ENCODE results near the gene BOLL. TPM values are rescaled to one million over a fixed set of nuclear protein-coding genes. Genes with fewer than 3 reads are reported as not detected.

Gene BOLL
- total RNA-seq, 1 experiment from 2014 or later, result not detected

- Histone ChIP-seq H4K5ac (ENCODE audit: insufficient read length, low read depth, low read length) (no peak overlapping the region), H3K27me3 (ENCODE audit: insufficient read depth, low read length) (no peaks in the 10 kb centered on the region), H2BK15ac (ENCODE audit: low read depth, low read length) (no peak overlapping the region), H3K27ac (ENCODE audit: insufficient read length, low read depth, low read length) (no peak overlapping the region), H3K18ac (ENCODE audit: insufficient read length, low read depth, low read length) (no peak overlapping the region), H3T11ph (ENCODE audit: low read length) (no peak overlapping the region), H3K4me2 (ENCODE audit: insufficient read depth, insufficient read length, low read length) (no peak overlapping the region), H2BK12ac (ENCODE audit: insufficient read length, low read depth, low read length) (no peak overlapping the region), H2AK5ac (ENCODE audit: insufficient read length, low read length) (no peak overlapping the region), H4K20me1 (ENCODE audit: control insufficient read depth, insufficient read depth, insufficient read length) (peaks cover 3% of the 10 kb centered on the region), H2BK20ac (ENCODE audit: low read depth, low read length, poor library complexity, severe bottlenecking) (no peak overlapping the region), H2AFZ (ENCODE audit: low read length) (no peak overlapping the region), H3K14ac (ENCODE audit: insufficient read depth, low read length) (no peak overlapping the region), H3K4ac (ENCODE audit: low read depth, low read length) (no peak overlapping the region), H3K9ac (ENCODE audit: extremely low read depth, insufficient read length, low read length) (no peak overlapping the region), H3K79me2 (ENCODE audit: insufficient read depth, low read length) (peaks cover 1% of the 10 kb centered on the region; the same call in 1 of the 2 replicates), H4K91ac (ENCODE audit: insufficient read length, low read depth, low read length) (no peak overlapping the region), H3K23ac (ENCODE audit: insufficient read length, low read depth, low read length) (no peak overlapping the region), H3K4me1 (ENCODE audit: insufficient read depth, low read length) (no peaks in the 10 kb centered on the region), H4K8ac (replicated peaks; ENCODE audit: insufficient read length, low read depth, low read length) (no peak overlapping the region), H2BK5ac (ENCODE audit: insufficient read length, low read length) (no peak overlapping the region), H3K56ac (ENCODE audit: insufficient read length, low read depth, low read length) (no peak overlapping the region), H3K9me3 (ENCODE audit: control insufficient read depth, low read depth, low read length) (no peaks in the 10 kb centered on the region), H3K79me1 (ENCODE audit: insufficient read depth, low read depth, low read length, poor library complexity, severe bottlenecking) (no peaks in the 10 kb centered on the region), H2BK120ac (ENCODE audit: low read depth, low read length, poor library complexity, severe bottlenecking) (no peak overlapping the region), H3K23me2 (ENCODE audit: insufficient read length, low read depth, low read length, poor library complexity, severe bottlenecking) (no peaks in the 10 kb centered on the region)
- Mint-ChIP-seq H3K27me3 (ENCODE audit: low read depth) (no peaks in the 10 kb centered on the region), H3K4me1 (no peaks in the 10 kb centered on the region), H3K36me3 (ENCODE audit: insufficient read depth in 1 of 3, low read depth in 3 of 3) (peaks cover 0 to 4% (median 3%) of the 10 kb centered on the region in 3 experiments; a peak in 1 of 7 replicates), H3K27ac (no peak overlapping the region), H3K4me3 (no peak overlapping the region), H3K9me3 (no peaks in the 10 kb centered on the region)
- no peak for TF ChIP-seq CTCF (conservative IDR thresholded peaks at IDR 0.05)
- DNase-seq, result no peak
- WGBS (ENCODE audit: extremely low coverage, insufficient read length, low lambda C conversion rate), result no CpG with 5 or more reads among the region's 2 CpGs
Observed at GRCh38 chr2:197717863-197718262, 67.3 kb downstream of the BOLL start.

Data from H9 (cell line).